ENCODE data around the gene ANKRD55.
"Not testable (repeated sequence)": the region's sequence is repeated elsewhere in the genome, so short reads cannot be mapped to it uniquely, and the experiment has no call there.

Gene ANKRD55

DNA sequence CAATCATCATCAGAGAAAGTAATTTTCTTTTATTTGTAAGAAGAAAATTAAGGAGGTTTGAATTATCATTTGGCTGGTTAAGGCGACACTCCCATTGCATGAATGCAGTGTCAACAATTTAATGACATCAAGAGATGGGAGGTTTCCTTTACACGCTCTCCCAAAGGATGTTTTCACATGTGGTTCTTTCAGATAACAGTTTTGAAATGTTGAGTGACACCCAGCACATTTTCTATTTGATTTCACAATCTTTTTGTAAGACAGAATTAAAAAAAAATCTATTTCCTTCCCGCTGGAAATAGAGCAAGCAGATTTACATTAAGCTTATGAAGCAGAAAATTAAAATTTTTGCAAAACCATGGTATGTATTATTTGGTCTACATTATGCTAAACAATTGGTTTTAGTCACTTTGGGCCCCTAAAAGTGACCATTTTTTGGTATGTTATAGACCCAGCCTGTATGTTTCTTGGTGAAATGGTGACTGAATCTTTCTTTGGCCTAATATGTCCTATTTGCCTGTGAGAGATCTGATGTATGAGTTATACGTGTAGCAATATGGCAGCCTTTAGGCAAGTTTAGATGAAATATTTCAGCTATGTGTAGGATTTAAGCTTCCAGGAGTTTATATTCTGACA is 18.9 kb upstream of the ANKRD55 start:
- no peak for DNase-seq

DNA sequence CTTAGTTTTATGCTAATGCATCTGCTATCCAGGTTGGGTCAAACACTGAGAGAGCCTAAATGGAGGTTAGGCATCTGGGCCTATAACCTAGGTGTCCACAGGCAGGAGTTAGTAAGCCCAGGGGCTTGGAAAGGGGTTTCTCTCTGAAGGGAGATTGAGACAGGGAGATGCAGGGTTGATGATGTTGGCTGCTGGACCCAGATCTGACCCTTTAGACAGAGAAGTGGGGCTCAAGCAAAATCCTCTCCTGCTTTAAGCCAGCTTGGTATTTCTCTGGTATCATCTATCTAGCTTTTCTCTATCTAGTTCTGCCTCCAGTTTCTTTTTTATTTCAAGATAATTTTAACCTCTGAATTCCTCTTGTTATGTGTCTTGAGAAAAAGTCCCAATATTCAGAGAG is 18.3 kb upstream of the ANKRD55 start:
- DNase-seq, result no peak

- DNase-seq, result no peak
These were observed 16.9 kb upstream of the ANKRD55 start for GRCh38 chr5:56250011-56250410.

DNA sequence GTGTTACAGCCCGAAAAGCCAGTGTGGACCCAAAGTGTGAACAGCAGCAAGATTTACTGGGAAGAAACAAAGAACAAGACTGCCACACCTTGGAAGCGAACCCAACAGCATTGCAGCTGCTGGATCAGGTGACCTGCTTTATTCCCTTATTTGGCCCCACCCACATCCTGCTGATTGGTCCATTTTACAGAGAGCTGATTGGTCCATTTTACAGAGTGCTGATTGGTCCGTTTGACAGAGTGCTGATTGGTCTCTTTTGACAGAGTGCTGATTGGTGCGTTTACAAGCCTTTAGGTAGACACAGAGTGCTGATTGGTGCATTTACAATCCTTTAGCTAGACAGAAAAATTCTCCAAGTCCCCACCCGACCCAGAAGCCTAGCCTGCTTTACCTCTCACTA is 16.0 kb upstream of the ANKRD55 start:
- not testable (repeated sequence) for DNase-seq

GRCh38 chr5:56247592-56247991 is 14.5 kb upstream of the ANKRD55 start:
- DNase-seq, result no peak

- DNase-seq, result no peak
These were observed 13.6 kb upstream of the ANKRD55 start for GRCh38 chr5:56246769-56247168.

DNA sequence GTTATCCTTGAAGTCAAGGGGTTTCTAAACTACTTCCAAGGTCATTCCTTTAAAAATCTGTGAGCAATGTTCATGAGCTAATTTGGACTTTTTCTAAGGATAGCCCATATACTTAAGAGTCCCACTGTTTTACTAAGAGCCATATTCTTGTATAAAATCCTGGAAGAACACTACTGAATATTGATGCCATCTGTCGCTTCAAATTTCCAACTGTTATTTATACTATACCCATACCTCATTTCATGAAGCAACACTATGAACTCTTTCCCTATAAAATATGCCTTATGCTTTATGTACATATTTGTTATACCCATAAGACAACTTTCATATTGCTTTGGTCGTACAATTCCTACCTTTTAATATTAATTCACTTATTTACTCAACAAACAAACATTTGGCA is 12.4 kb upstream of the ANKRD55 start:
- no peak for DNase-seq

DNA sequence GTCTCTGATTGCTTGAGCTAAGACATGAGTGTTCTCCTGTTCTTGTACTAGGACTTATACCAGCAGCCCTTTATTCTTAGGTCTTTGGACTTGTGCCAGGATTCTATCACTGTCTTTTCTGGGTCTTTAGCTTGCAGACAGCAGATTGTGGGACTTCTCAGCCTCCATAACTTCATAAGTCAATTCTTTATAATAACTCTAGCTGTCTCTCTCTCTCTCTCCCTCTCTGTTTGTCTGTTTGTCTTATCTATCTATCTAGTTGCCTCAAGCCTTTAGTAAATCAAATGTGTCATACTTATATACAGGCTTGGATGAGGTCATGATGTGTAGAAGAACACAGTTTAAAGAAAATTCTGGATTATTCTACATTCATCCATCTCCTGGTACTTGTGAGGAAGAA is 11.5 kb upstream of the ANKRD55 start:
- no peak for DNase-seq

DNA sequence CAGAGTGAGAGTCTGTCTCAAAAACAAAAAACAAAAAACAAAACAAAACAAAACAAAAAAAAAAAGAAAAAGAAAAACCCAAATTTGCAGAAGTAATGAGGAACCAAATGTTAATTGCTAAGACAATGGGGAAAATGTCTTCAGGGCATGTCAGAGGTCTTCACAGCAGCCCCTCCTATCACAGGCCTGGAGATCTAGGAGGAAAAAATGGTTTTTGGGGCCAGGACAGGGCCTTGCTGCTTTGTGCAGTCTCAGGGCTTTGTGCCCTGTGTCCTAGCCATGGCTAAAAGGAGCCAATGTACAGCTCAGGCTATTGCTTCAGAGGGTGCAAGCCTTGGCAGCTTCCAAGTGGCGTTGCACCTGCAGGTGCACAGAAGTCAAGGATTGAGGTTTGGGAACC is 9.1 kb upstream of the ANKRD55 start:
- DNase-seq, result not testable (repeated sequence)

GRCh38 chr5:56232538-56232937 is 592 bp downstream of the ANKRD55 start:
- DNase-seq, result no peak

GRCh38 chr5:56230576-56230975 is 2.6 kb downstream of the ANKRD55 start:
- no peak for DNase-seq

GRCh38 chr5:56229111-56229510 is 4.0 kb downstream of the ANKRD55 start:
- DNase-seq, result no peak

- no peak for DNase-seq
These were observed 4.5 kb downstream of the ANKRD55 start for GRCh38 chr5:56228631-56229030.

DNA sequence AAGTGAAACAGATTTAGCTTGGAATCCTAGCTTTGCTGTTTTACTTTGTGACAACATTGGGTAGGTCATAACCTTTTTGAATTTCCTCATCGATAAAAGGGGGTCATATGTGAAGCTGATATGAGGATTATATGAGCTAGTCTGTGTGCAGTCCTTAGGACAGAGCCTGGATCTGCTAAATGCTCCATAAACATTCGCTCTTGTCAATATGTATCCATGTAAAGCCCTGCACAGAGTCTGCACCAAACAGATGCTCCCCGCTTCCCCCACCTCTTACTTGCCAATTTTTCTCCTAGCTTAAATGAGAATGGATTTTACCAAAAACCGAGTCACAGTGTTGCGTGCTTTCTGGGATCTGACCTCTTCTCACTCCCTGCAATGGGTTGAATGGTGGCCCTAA is 5.4 kb downstream of the ANKRD55 start:
- no peak for DNase-seq

- not testable (repeated sequence) for DNase-seq
These were observed 9.8 kb downstream of the ANKRD55 start for GRCh38 chr5:56223298-56223697.

- not testable (repeated sequence) for DNase-seq
These were observed 11.5 kb downstream of the ANKRD55 start for GRCh38 chr5:56221601-56222000.

DNA sequence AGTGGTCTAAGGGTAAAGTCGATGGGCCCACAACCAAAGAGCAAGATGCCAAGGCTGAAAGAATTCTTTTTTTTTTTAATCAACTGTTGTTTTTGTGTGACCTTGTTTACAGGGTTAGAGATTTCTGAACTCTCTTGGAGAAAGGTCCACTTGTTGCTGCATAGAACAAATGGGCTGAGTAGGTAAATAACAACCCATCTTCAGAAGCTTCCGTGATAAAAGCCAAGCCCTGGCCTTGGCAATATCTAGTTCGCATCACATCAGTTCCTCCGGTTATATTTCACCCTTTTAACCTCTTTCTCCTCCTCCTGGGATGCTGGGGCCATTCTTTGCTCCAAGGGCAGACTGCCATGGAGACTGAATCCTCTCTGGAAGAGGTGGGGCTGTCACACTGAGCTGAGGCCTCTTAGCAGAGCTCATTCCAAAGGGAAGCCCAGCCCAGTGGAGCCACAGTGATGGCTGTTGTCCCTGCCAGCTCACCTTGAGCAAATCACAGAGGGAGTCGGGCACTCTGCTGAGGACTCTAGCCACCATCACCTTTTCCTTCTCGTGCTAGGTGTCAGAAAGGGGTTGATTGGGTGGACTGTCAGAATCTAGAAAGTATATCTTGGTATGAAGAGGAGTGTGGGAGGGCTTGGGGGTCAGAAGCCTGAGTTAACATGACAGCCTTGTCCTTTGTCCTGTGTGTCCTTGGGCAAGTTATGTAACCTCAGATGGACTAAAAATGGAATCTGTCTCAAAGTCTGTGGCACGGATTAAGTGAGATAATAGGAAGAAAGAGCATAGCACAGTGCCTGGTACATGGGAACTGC is 17.9 kb downstream of the ANKRD55 start:
- DNase-seq, result no peak

DNA sequence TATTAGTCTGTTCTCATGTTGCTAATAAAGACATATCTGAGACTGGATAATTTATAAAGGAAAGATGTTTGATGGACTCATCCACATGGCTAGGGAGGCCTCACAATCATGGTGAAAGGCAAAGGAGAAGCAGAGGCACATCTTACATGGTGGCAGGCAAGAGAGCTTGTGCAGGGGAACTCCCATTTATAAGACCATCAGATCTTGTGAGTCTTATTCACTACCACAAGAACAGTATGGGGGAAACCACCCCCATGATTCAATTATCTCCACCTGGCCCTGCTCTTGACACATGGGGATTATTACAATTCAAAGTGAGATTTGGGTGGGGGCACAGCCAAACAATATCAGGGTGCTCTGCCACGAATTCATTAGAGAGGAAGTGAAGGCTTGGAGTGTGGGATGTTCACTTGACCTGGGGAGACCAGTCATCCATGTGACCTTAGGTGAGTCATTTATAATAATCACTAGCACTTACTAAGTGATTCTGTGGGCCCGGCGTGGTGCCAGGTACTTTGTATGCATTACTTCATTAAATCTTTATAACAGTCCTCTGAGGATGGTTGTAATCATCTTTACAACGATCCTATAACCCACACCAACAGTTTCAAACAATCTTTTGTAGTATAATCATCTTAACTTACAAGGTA is 19.1 kb downstream of the ANKRD55 start:
- DNase-seq, result not testable (repeated sequence)

- DNase-seq, result no peak
These were observed 20.8 kb downstream of the ANKRD55 start for GRCh38 chr5:56212130-56212879.

DNA sequence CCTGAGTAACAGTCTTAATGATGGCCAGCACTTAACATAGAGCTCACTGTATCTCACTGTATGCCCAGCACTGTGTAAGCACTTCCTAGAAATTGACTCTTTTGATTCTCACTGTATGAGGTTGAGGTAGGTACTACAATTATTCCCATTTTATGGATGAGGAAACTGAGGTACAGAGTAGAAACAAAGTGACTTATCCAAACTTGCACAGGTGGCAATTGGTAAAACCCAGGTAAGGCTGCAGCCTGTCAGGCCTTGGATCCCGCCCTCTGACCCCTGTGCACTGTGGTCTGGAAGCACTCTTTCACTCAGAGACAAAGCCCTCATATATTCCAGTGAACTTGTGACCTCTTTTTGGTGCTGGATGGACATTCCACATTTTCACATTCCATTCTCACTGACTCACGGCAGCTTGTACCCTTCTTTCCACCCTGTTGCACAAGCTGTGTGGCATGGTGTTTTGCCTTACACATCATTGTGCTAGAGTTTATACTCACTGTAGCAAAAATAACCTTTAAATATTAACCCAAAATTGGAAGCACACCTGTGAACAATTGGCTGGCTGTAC is 21.7 kb downstream of the ANKRD55 start:
- no peak for DNase-seq

GRCh38 chr5:56208681-56209080 is 24.4 kb downstream of the ANKRD55 start:
- no peak for DNase-seq

DNA sequence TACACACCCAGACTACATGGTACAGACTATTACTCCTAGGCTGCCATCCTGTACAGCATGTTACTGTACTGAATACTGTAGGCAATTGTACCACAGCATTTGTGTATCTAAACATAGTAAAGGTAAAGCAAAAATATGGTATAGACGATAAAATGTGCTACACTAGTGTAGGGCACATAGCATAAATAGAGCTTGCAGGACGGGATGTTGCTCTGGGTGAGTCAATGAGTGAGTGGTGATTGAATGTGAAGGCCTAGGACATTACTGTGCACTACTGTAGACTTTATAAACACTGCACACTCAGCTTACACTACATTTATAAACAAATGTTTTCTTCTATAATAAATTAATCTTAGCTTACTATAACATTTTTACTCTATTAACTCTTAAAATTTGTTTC is 25.6 kb downstream of the ANKRD55 start:
- no peak for DNase-seq
